Panc1 (cell line): ENCODE results near the gene UCP3. TPM values are rescaled to one million over a fixed set of nuclear protein-coding genes. Genes with fewer than 3 reads are reported as not detected.

Source experiments
- ATAC-seq: fragments of 200-7000 bp; cut with Tn5 transposase; 2 replicates; pipeline ENCODE4 v1.9.1; 2020; ENCODE audit warnings: mild to moderate bottlenecking, moderate library complexity
- BruUV-seq: library from RNA; stranded (reverse); fragments of 400-500 nt; replicated peaks from 2 replicates; lab custom pipeline; 2021; lab: Mats Ljungman, UMichigan
- CTCF ChIA-PET: fragments of 300-600 bp; sonication (Branson Sonifier 250); formaldehyde crosslinking; loops from one replicate; lab custom pipeline; 2022; ENCODE audit warnings: antibody characterized with exemption; lab: Charles Lee
- POLR2A ChIA-PET: fragments of 300-600 bp; sonication (Branson Sonifier 250); formaldehyde crosslinking; loops from one replicate; lab custom pipeline; 2022; ENCODE audit warnings: antibody characterized with exemption; lab: Charles Lee
- DNase-seq: peaks from one replicate; pipeline ENCODE4 v3.0.0-alpha.2; 2010; ENCODE audit warnings: low read depth, low spot score
- H3K27ac ChIP-seq: 2 replicates; pipeline ENCODE4 v1.5.1; 2011; ENCODE audit warnings: mild to moderate bottlenecking, low read length, inconsistent platforms
- H3K27me3 ChIP-seq: fragments of 200-500 bp; sonication (Bioruptor generic); 2 replicates; pipeline ENCODE4 v1.6.0; 2014; ENCODE audit warnings: low read length, inconsistent platforms; ENCODE audit not compliant: control insufficient read depth, insufficient read depth
- H3K36me3 ChIP-seq: fragments of 200-500 bp; sonication (Bioruptor generic); 2 replicates; pipeline ENCODE4 v1.5.1; 2014; ENCODE audit warnings: inconsistent platforms, mild to moderate bottlenecking, low read length, moderate library complexity; ENCODE audit not compliant: control insufficient read depth, insufficient read depth
- H3K4me1 ChIP-seq: 2 replicates; pipeline ENCODE4 v1.5.1; 2011; ENCODE audit warnings: inconsistent platforms, mild to moderate bottlenecking, low read length, moderate library complexity; ENCODE audit not compliant: control insufficient read depth, insufficient read depth
- H3K4me3 ChIP-seq, 2 experiments: 2 replicates each; pipeline ENCODE4 v1.5.1; 2011 to 2012; ENCODE audit warnings: low read depth in 2 of 2, low read length in 2 of 2, mild to moderate bottlenecking in 2 of 2, inconsistent platforms in 1 of 2, moderate library complexity in 1 of 2
- H3K9me3 ChIP-seq: fragments of 200-500 bp; sonication (Bioruptor generic); 2 replicates; pipeline ENCODE4 v1.5.1; 2014; ENCODE audit warnings: low read depth, mild to moderate bottlenecking, inconsistent platforms, low read length, moderate library complexity; ENCODE audit not compliant: control insufficient read depth, insufficient read depth
- POLR2AphosphoS5 ChIP-seq: IDR thresholded peaks from 2 replicates; pipeline ENCODE4 v1.6.1; 2012; ENCODE audit warnings: mild to moderate bottlenecking, low read depth, low read length, moderate library complexity
- SIN3A ChIP-seq: IDR thresholded peaks from 2 replicates; pipeline ENCODE4 v1.6.1; 2012; ENCODE audit warnings: low read depth, mild to moderate bottlenecking, low read length, moderate library complexity, borderline replicate concordance; ENCODE audit not compliant: insufficient read depth
- TCF7L2 ChIP-seq: IDR thresholded peaks from 2 replicates; pipeline ENCODE4 v1.6.1; 2011; ENCODE audit warnings: mild to moderate bottlenecking, low read depth, low read length, inconsistent platforms
- in situ Hi-C: cut with HindIII; loops from 2 replicates; pipeline ENCODE4 v1.10.0; 2016; ENCODE audit warnings: low sequenced_read_pairs, low pct_unique_long_range_greater_than_20kb
- intact Hi-C: fragments of 100-400 bp; cut with micrococcal nuclease; formaldehyde crosslinking; loops from one replicate; pipeline ENCODE4 v1.10.0; 2022; ENCODE audit not compliant: unreplicated experiment
- total RNA-seq: library from RNA; stranded (reverse); gene quantifications from one replicate; pipeline ENCODE4 v1.2.1, GENCODE V29; 2021; ENCODE audit not compliant: unreplicated experiment
- TF ChIP-seq, protein P1 (sequence below): fragments of 450-650 bp; IDR thresholded peaks from 2 replicates; pipeline ENCODE4 v1.5.1; 2017; ENCODE audit warnings: mild to moderate bottlenecking
- TF ChIP-seq, protein P2 (sequence below), 2 experiments: IDR thresholded peaks; 2 replicates each; pipeline ENCODE4 v1.6.1; 2011 to 2012; ENCODE audit warnings: low read depth in 2 of 2, control low read depth in 1 of 2, low read length in 1 of 2, mild to moderate bottlenecking in 1 of 2, moderate library complexity in 1 of 2; ENCODE audit not compliant: insufficient read depth in 1 of 2

Gene UCP3
- total RNA-seq, 1 experiment from 2014 or later: 0.46 TPM

DNA sequence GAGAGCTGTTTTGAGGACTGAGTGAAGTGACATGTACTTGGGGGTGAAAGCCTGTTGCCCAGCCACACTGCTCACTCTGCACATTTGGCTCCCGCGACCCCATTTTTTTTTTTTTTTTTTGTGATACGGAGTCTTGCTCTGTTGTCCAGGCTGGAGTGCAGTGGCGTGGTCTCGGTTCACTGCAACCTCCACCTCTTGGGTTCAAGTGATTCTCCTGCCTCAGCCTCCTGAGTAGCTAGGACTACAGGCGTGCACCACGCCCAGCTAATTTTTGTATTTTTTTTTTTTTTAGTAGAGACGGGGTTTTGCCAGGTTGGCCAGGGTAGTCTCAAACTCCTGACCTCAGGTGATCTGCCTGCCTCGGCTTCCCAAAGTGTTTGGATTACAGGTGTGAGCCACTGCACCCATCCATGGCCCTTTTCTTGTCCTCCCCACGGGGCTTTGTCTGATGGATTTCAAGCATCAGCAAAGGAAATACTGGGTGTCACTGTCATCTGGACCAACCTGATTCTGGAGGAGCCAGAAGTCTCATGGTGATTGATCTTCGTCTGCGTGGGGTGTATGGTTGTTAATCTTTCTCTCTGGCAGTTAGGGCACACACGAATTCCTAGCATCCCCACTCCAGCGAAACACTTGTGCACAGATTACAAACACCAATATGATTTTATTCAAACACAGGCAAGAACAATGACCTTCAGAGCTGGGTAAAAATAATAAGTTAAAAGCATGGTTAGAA, 3.4 kb upstream of the UCP3 start:
- H3K27me3 ChIP-seq: no peaks in the 10 kb centered on the region
- H3K4me3 ChIP-seq: no peak overlapping the region
- no peak for DNase-seq
- CTCF ChIA-PET: no interaction called here
- POLR2A ChIA-PET: interaction anchor here (0.6 to 0.7 kb wide), 2 partner anchors 30 to 68 kb away, joined by 3 to 8 read pairs; partner anchors contain the start of gene UCP2
- H3K4me1 ChIP-seq: no peaks in the 10 kb centered on the region
- intact Hi-C loops: no loop called here
- no peaks in the 10 kb centered on the region for H3K36me3 ChIP-seq
- ATAC-seq: no peak
- H3K9me3 ChIP-seq: no peaks in the 10 kb centered on the region
- TF ChIP-seq, protein P1, sequence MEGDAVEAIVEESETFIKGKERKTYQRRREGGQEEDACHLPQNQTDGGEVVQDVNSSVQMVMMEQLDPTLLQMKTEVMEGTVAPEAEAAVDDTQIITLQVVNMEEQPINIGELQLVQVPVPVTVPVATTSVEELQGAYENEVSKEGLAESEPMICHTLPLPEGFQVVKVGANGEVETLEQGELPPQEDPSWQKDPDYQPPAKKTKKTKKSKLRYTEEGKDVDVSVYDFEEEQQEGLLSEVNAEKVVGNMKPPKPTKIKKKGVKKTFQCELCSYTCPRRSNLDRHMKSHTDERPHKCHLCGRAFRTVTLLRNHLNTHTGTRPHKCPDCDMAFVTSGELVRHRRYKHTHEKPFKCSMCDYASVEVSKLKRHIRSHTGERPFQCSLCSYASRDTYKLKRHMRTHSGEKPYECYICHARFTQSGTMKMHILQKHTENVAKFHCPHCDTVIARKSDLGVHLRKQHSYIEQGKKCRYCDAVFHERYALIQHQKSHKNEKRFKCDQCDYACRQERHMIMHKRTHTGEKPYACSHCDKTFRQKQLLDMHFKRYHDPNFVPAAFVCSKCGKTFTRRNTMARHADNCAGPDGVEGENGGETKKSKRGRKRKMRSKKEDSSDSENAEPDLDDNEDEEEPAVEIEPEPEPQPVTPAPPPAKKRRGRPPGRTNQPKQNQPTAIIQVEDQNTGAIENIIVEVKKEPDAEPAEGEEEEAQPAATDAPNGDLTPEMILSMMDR: no peak
- no peak for TF ChIP-seq TCF7L2
- TF ChIP-seq SIN3A: no peak
- TF ChIP-seq, protein P2, sequence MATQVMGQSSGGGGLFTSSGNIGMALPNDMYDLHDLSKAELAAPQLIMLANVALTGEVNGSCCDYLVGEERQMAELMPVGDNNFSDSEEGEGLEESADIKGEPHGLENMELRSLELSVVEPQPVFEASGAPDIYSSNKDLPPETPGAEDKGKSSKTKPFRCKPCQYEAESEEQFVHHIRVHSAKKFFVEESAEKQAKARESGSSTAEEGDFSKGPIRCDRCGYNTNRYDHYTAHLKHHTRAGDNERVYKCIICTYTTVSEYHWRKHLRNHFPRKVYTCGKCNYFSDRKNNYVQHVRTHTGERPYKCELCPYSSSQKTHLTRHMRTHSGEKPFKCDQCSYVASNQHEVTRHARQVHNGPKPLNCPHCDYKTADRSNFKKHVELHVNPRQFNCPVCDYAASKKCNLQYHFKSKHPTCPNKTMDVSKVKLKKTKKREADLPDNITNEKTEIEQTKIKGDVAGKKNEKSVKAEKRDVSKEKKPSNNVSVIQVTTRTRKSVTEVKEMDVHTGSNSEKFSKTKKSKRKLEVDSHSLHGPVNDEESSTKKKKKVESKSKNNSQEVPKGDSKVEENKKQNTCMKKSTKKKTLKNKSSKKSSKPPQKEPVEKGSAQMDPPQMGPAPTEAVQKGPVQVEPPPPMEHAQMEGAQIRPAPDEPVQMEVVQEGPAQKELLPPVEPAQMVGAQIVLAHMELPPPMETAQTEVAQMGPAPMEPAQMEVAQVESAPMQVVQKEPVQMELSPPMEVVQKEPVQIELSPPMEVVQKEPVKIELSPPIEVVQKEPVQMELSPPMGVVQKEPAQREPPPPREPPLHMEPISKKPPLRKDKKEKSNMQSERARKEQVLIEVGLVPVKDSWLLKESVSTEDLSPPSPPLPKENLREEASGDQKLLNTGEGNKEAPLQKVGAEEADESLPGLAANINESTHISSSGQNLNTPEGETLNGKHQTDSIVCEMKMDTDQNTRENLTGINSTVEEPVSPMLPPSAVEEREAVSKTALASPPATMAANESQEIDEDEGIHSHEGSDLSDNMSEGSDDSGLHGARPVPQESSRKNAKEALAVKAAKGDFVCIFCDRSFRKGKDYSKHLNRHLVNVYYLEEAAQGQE (IDR thresholded peaks at IDR 0.05; ENCODE audit: insufficient read depth in 1 of 2, low read depth in 2 of 2, low read length in 1 of 2): no peak
- TF ChIP-seq POLR2AphosphoS5: no peak
- no TSS peak for BruUV-seq
- no peak overlapping the region for H3K27ac ChIP-seq
- in situ Hi-C loops: no loop called here

DNA sequence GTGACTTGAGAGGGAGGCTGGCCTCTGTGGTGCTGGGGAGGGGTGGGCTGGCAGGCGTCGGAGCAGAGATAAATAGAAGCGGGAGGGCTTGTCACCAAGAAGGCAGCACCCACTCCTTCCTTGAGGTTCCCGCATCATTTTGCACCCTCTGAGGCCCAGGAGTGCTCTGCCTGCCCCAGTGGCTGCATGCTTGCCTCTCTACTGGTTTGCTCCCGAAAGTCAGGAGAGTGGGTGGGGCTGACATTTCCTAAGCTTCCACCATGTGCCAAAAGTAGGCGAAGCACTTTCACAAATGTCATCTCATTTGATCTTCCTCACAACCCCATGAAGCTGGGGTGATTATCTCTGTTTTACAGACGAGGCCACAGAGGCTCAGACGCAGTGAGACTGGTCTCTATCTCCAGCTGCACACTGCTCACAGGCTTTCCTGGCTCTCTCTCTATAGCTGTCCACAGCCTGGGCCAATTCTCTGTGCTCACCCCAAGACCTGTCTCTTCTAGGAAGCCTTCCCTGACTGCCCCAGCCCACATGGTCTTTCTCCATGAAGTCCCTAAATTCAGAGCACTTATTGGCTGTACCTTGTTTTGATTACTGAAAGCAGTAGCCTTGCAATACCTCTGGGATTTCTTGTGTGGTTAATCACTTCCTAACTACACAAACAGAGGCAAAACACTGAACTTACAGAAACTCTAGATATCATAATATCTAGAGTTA, 2.6 kb upstream of the UCP3 start:
- no peak overlapping the region for H3K4me3 ChIP-seq
- no peak for ATAC-seq
- H3K36me3 ChIP-seq: no peaks in the 10 kb centered on the region
- CTCF ChIA-PET: no interaction called here
- intact Hi-C loops: no loop called here
- H3K27ac ChIP-seq: no peak overlapping the region
- H3K27me3 ChIP-seq: no peaks in the 10 kb centered on the region
- no peaks in the 10 kb centered on the region for H3K9me3 ChIP-seq
- BruUV-seq: no TSS peak
- no peaks in the 10 kb centered on the region for H3K4me1 ChIP-seq
- in situ Hi-C loops: no loop called here
- no peak for DNase-seq
- POLR2A ChIA-PET: interaction anchor here (0.6 to 0.7 kb wide), 2 partner anchors 29 to 69 kb away, joined by 3 to 8 read pairs; partner anchors contain the start of gene UCP2
- TF ChIP-seq, protein P1: no peak
- TF ChIP-seq, protein P2 (IDR thresholded peaks at IDR 0.05; ENCODE audit: insufficient read depth in 1 of 2, low read depth in 2 of 2, low read length in 1 of 2): no peak
- no peak for TF ChIP-seq SIN3A
- no peak for TF ChIP-seq TCF7L2
- TF ChIP-seq POLR2AphosphoS5: no peak
